Activated T-helper 9 cell treated with anti-CD3 and anti-CD28 coated beads, Interleukin-2, amount 50 U/mL, for 16 hours (primary cell): ENCODE data around the gene TSKS.
A peak's percentile ranks its signal among the peaks of the same experiment; 100 is the strongest.

Experiments used
- DNase-seq: peaks from one replicate; pipeline ENCODE4 v3.0.0-alpha.2; 2020; ENCODE audit warnings: low read depth

TSKS gene

GRCh38 chr19:49713236-49713845 lies 49.8 kb downstream of the TSKS start:
- no peak for DNase-seq

- no peak for DNase-seq
Measured at GRCh38 chr19:49712397-49712859, 50.7 kb downstream of the TSKS start.

- DNase-seq = no peak
Measured at GRCh38 chr19:49710372-49710951, 52.6 kb downstream of the TSKS start.

GRCh38 chr19:49705919-49706318 lies 57.2 kb downstream of the TSKS start:
- no peak for DNase-seq

- DNase-seq = no peak
Measured at GRCh38 chr19:49704888-49705642, 58.0 kb downstream of the TSKS start.

GRCh38 chr19:49701271-49701786 lies 61.8 kb downstream of the TSKS start:
- DNase-seq = no peak

GRCh38 chr19:49700563-49700962 lies 62.5 kb downstream of the TSKS start:
- DNase-seq = no peak

- DNase-seq = no peak
Measured at GRCh38 chr19:49699364-49699763, 63.7 kb downstream of the TSKS start.

GRCh38 chr19:49696865-49697264 lies 66.2 kb downstream of the TSKS start:
- DNase-seq = no peak

GRCh38 chr19:49696115-49696514 lies 67.0 kb downstream of the TSKS start:
- no peak for DNase-seq

- no peak for DNase-seq
Measured at GRCh38 chr19:49692147-49692506, 71.0 kb downstream of the TSKS start.

GRCh38 chr19:49691243-49692146 lies 71.6 kb downstream of the TSKS start:
- no peak for DNase-seq

GRCh38 chr19:49690656-49691242 lies 72.4 kb downstream of the TSKS start, which contains the start of gene CPT1C:
Gene CPT1C (plus strand): TSS chr19:49691116. CDS start chr19:49692253, 1,137 bp downstream.
- peak; percentile 20 for DNase-seq

- no peak for DNase-seq
Measured at GRCh38 chr19:49690079-49690655, 72.9 kb downstream of the TSKS start.
